Colonic mucosa (tissue), 4 donors: ENCODE data around the gene SPRYD4. TPM values are rescaled to one million over a fixed set of nuclear protein-coding genes. Genes with fewer than 3 reads are reported as not detected.

ENCODE experiments used
- DNase-seq: peaks from one replicate; pipeline ENCODE4 v3.0.0-alpha.2; 2020
- H3K27ac ChIP-seq: fragments of 200-600 bp; one replicate; pipeline ENCODE4 v1.8.0; 2021
- H3K27me3 ChIP-seq: fragments of 200-600 bp; one replicate; pipeline ENCODE4 v1.8.0; 2021
- H3K36me3 ChIP-seq: fragments of 200-600 bp; one replicate; pipeline ENCODE4 v1.8.0; 2021
- H3K4me1 ChIP-seq: fragments of 200-600 bp; one replicate; pipeline ENCODE4 v1.8.0; 2021; ENCODE audit warnings: mild to moderate bottlenecking
- H3K4me3 ChIP-seq: fragments of 200-600 bp; one replicate; pipeline ENCODE4 v1.8.0; 2021
- H3K9ac ChIP-seq, 2 donors: one replicate each; pipeline ENCODE4 v1.7.0; 2013; ENCODE audit warnings: control low read depth in 2 of 2, low read depth in 2 of 2, low read length in 2 of 2
- H3K9me3 ChIP-seq: fragments of 200-600 bp; one replicate; pipeline ENCODE4 v1.8.0; 2021
- CTCF ChIP-seq: fragments of 200-600 bp; IDR thresholded peaks from one replicate; pipeline ENCODE4 v1.8.0; 2022; ENCODE audit warnings: antibody characterized with exemption, mild to moderate bottlenecking
- intact Hi-C: fragments of 100-400 bp; cut with DNase I; formaldehyde crosslinking; loops from one replicate; pipeline ENCODE4 v1.14.1; 2022
- total RNA-seq, 2 donors: library from RNA; stranded (reverse); fragmentation: NEBNext Ultra II Directional in 1 of 2; extraction: Animal tissue kit (Norgen Biotek cat#: 25700) in 1 of 2; gene quantifications; one replicate each; pipeline ENCODE4 v1.2.1, GENCODE V29; 2021
- donor health status: healthy.
- donor health status: DM: no; HTN: no; CAD: no.
- donor health status: DM: no; HTN: no; CAD: no.

Gene SPRYD4
- total RNA-seq, 2 donors from 2014 or later = 4.0 to 4.2 TPM

DNA sequence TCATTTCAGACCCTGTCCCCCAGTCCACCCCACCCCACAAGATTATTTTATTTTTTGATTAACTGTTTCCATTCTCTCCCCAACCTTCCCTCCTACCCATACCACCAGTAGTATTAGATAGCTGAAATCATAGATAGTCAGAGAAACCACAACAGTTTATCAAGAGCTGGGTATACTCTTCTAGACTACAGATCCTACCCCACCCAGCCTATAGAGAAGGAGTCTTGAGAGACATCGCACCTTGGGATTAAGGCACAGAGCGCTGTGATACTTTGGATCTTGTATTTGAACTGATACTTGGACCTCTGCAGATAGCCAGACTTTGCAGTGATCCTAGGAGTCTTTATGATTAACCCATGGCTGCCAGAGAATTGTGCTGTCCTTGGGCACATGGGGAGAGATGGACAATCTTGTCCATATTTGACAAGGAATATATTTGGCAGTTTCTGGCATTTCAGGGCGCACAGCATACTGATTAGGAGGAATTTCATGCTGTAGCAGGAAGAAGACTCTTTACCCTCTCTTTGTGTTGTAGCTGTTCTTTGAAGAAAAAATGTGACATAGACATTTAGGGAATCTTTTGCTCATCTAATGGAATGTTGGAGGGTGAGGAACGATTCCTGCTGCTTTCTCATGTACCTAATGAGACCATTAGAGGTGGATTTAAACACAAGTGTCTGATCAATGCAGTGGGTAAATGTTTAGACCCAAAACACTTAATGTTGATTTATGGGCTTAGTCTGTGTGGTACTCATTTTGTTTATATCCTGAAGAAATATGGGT, 54.2 kb downstream of the SPRYD4 start:
- TF ChIP-seq CTCF = no peak
- no peaks in the 10 kb centered on the region for H3K27me3 ChIP-seq
- peaks cover 4% of the 10 kb centered on the region for H3K4me1 ChIP-seq
- peak overlapping the region; percentile 43 for H3K4me3 ChIP-seq
- H3K9ac ChIP-seq = peak overlapping the region; percentile 44 to 76
- intact Hi-C loops = no loop called here
- no peaks in the 10 kb centered on the region for H3K36me3 ChIP-seq
- peak overlapping the region; percentile 77 for H3K27ac ChIP-seq
- DNase-seq = no peak
- H3K9me3 ChIP-seq = no peaks in the 10 kb centered on the region

DNA sequence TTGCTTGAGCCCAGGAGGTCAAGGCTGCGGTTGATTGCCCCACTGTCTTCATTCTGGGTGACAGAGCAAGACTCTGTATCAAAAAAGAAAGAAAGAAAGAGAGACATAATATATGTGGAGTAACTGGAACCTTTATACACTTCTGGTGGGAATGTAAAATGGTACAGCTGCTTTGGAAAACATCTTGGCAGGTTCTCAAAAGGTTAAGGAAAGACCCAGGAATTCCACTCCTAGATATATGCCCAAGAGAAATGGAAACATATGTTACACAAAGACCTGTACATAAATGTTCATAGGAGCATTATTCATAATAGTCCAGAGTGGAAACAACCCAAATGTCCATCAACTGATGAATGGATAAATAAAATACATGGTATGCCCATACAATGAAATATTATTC, 60.5 kb downstream of the SPRYD4 start:
- TF ChIP-seq CTCF = no peak
- no peak overlapping the region for H3K4me3 ChIP-seq
- H3K4me1 ChIP-seq = peaks cover 4% of the 10 kb centered on the region
- no peak overlapping the region for H3K27ac ChIP-seq
- intact Hi-C loops = no loop called here
- no peak overlapping the region for H3K9ac ChIP-seq
- no peak for DNase-seq
- H3K36me3 ChIP-seq = no peaks in the 10 kb centered on the region
- no peaks in the 10 kb centered on the region for H3K27me3 ChIP-seq
- H3K9me3 ChIP-seq = no peaks in the 10 kb centered on the region

Other genes starting within 250 kb of the SPRYD4 start
- gene RNF41, start 246.7 kb upstream of the SPRYD4 start, total RNA-seq = 10 to 100 TPM; 29.0 to 36.0 TPM
- gene NABP2, start 244.2 kb upstream of the SPRYD4 start, total RNA-seq = 10 to 100 TPM; 30.3 to 68.4 TPM
- gene SLC39A5, start 238.5 kb upstream of the SPRYD4 start, total RNA-seq = 100 to 1,000 TPM; 158 to 163 TPM
- gene ANKRD52, start 210.2 kb upstream of the SPRYD4 start, total RNA-seq = 10 to 100 TPM; 39.3 to 57.7 TPM
- 1 to 10 TPM; 4.2 to 4.5 TPM for gene COQ10A, start 201.6 kb upstream of the SPRYD4 start, total RNA-seq
- gene CS, start 168.2 kb upstream of the SPRYD4 start, total RNA-seq = 100 to 1,000 TPM; 367 to 437 TPM
- 100 to 1,000 TPM in 1 of 2 donors, 10 to 100 TPM in 1; 76.8 to 144 TPM for gene CNPY2, start 152.6 kb upstream of the SPRYD4 start, total RNA-seq
- 10 to 100 TPM; 48.1 to 68.0 TPM for gene PAN2, start 134.6 kb upstream of the SPRYD4 start, total RNA-seq
- gene IL23A, start 129.7 kb upstream of the SPRYD4 start, total RNA-seq = under 1 TPM in 1 of 2 donors, not detected in 1; 0.27 TPM
- gene STAT2, start 108.5 kb upstream of the SPRYD4 start, total RNA-seq = 10 to 100 TPM; 62.6 to 63.2 TPM
- gene APOF, start 105.7 kb upstream of the SPRYD4 start, total RNA-seq = under 1 TPM in 1 of 2 donors, not detected in 1; 0.15 TPM
- 10 to 100 TPM in 1 of 2 donors, 1 to 10 TPM in 1; 9.1 to 36.4 TPM for gene TIMELESS, start 19.2 kb upstream of the SPRYD4 start, total RNA-seq
- not detected for gene MIP, start 13.9 kb upstream of the SPRYD4 start, total RNA-seq
- gene GLS2, start 19.6 kb downstream of the SPRYD4 start, total RNA-seq = 1 to 10 TPM; 1.7 to 3.0 TPM
- gene RBMS2, start 53.2 kb downstream of the SPRYD4 start, total RNA-seq = 10 to 100 TPM; 16.8 to 42.7 TPM
- 10 to 100 TPM; 85.8 to 99.2 TPM for gene BAZ2A, start 161.7 kb downstream of the SPRYD4 start, total RNA-seq
- 1,000 to 10,000 TPM; 1,505 to 1,554 TPM for gene ATP5F1B, start 177.4 kb downstream of the SPRYD4 start, total RNA-seq
- gene PTGES3, start 219.7 kb downstream of the SPRYD4 start, total RNA-seq = 100 to 1,000 TPM; 242 to 303 TPM